Fibroblast of skin of left biceps (primary cell): ENCODE results near the gene ACTL8.
"Not testable (repeated sequence)": the region's sequence is repeated elsewhere in the genome, so short reads cannot be mapped to it uniquely, and the experiment has no call there.

Source experiments
- DNase-seq, 2 experiments: peaks; one replicate each; pipeline ENCODE4 v3.0.0-alpha.2; 2013; ENCODE audit warnings: low read depth in 2 of 2

ACTL8 gene

GRCh38 chr1:17735348-17735747 lies 19.8 kb upstream of the ACTL8 start:
- no peak for DNase-seq

- DNase-seq: no peak
Observed at GRCh38 chr1:17735793-17736192, 19.3 kb upstream of the ACTL8 start.

GRCh38 chr1:17736625-17737024 lies 18.5 kb upstream of the ACTL8 start:
- no peak for DNase-seq

GRCh38 chr1:17739050-17739449 lies 16.1 kb upstream of the ACTL8 start:
- no peak for DNase-seq

GRCh38 chr1:17741052-17741451 lies 14.1 kb upstream of the ACTL8 start:
- DNase-seq: no peak

GRCh38 chr1:17742583-17742982 lies 12.6 kb upstream of the ACTL8 start:
- peak; percentile 20 to 32 for DNase-seq

GRCh38 chr1:17743008-17743647 lies 12.0 kb upstream of the ACTL8 start:
- no peak for DNase-seq

GRCh38 chr1:17743925-17744324 lies 11.2 kb upstream of the ACTL8 start:
- DNase-seq: no peak

GRCh38 chr1:17744666-17745478 lies 10.3 kb upstream of the ACTL8 start:
- no peak for DNase-seq

GRCh38 chr1:17745479-17745955 lies 9.6 kb upstream of the ACTL8 start:
- no peak for DNase-seq

- not testable (repeated sequence) for DNase-seq
Observed at GRCh38 chr1:17746281-17746680, 8.9 kb upstream of the ACTL8 start.

- DNase-seq: no peak
Observed at GRCh38 chr1:17746920-17747319, 8.2 kb upstream of the ACTL8 start.

- no peak for DNase-seq
Observed at GRCh38 chr1:17750333-17750732, 4.8 kb upstream of the ACTL8 start.

- no peak for DNase-seq
Observed at GRCh38 chr1:17752356-17752755, 2.8 kb upstream of the ACTL8 start.

GRCh38 chr1:17757426-17757825 lies 2.3 kb downstream of the ACTL8 start:
- DNase-seq: no peak

- DNase-seq: no peak
Observed at GRCh38 chr1:17759114-17759513, 4.0 kb downstream of the ACTL8 start.

GRCh38 chr1:17762313-17762712 lies 7.2 kb downstream of the ACTL8 start:
- DNase-seq: no peak

GRCh38 chr1:17763417-17763816 lies 8.3 kb downstream of the ACTL8 start:
- no peak for DNase-seq

GRCh38 chr1:17763995-17764394 lies 8.9 kb downstream of the ACTL8 start:
- DNase-seq: no peak

- no peak for DNase-seq
Observed at GRCh38 chr1:17764591-17764990, 9.5 kb downstream of the ACTL8 start.

- peak; percentile 63 to 66 for DNase-seq
Observed at GRCh38 chr1:17765444-17766411, 10.6 kb downstream of the ACTL8 start.

GRCh38 chr1:17768651-17769241 lies 13.6 kb downstream of the ACTL8 start:
- DNase-seq: peak; percentile 58 to 60
